Renal cortex interstitium (tissue), 11 donors: Measurements from ENCODE around the gene BMP6. TPM values are rescaled to one million over a fixed set of nuclear protein-coding genes. Genes with fewer than 3 reads are reported as not detected.

Experiments
- DNase-seq, 11 donors: peaks; one replicate each; pipeline ENCODE4 v3.0.0-alpha.2; 2013; ENCODE audit warnings: low read depth in 9 of 11, low spot score in 4 of 11; ENCODE audit errors: extremely low read depth in 1 of 11
- polyA plus RNA-seq, 3 donors: library from polyadenylated mRNA; unstranded; fragments of 120-200 nt; gene quantifications; one replicate each; pipeline ENCODE4 v1.2.1, GENCODE V29; 2013; ENCODE audit not compliant: insufficient read length in 3 of 3

BMP6 gene
- polyA plus RNA-seq, 3 donors = 6.8 to 8.4 (median 7.4) TPM

DNA sequence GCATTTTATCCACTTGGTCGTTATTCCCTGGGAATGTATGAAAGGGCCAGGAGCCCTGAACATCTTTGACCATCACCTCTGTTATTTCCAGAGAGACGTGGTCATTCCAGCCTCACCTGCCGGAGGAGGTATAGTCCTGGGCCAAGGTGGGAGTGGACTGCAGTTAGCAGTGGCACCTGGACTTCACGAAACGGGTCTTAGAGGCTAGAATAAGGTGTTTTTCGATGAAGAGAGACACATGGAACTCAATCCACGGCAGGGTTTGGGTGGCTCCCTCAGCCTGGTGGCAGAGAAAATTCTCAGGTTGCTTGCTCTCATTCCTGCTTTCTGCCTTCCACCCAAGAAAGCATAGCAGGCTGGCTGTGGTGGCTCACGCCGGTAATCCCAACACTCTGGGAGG, 48.0 kb downstream of the BMP6 start:
- DNase-seq = no peak

DNA sequence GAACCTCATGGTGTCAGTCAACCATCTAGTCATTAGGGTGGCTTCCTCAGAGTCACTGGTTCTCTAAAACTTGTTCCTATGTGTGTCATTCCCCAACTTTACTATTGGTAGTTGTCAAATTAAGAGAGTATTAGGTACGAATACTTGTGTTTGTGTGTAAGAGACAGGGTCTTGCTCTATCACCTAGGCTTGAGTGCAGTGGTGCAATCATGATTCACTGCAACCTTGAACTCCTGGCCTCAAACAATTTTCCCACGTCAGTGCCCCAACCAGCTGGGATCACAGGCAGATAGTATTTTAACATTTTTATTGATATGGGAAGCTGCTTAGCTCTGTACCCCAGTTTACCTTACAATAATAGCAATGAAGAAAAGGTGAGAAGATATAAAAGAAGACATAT, 50.6 kb downstream of the BMP6 start:
- no peak for DNase-seq

DNA sequence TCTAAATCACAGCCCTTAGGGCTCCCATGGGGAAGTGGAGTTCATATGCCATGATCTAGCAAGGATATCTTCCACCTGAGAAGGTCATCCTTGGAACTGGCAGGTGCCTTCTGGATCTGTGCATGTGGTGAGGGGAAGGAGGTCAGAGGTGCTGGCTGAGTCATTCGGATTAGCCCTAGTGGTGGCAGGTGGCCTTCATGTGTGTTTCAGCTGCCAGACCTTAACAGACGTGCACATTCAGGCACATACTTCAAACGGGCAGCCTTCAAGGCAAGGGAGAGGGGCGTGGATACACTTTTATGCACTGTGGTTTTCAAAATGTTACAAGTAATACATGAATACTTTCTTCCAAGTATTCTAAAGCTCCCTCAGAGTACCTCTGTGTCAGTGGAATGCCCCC, 51.2 kb downstream of the BMP6 start:
- no peak for DNase-seq

DNA sequence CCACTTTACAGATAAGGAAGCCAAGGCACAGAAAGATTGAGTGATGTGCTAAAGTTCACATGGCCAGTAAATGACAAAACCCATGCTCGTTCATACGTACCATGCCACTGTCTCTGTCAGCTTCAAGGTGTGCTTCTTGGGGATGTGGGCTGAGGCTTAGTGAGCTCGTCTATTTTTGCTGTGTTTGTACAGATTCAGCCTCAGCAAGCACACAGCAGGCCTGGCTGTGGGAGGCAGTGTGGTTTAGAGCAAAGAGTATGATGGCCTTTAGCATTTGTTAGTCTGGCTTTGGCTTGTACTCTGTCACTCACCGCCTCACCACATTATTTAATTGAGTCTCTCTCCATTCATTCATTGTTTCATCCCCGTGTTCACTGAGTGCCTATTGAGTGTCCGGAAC, 55.3 kb downstream of the BMP6 start:
- DNase-seq = no peak

DNA sequence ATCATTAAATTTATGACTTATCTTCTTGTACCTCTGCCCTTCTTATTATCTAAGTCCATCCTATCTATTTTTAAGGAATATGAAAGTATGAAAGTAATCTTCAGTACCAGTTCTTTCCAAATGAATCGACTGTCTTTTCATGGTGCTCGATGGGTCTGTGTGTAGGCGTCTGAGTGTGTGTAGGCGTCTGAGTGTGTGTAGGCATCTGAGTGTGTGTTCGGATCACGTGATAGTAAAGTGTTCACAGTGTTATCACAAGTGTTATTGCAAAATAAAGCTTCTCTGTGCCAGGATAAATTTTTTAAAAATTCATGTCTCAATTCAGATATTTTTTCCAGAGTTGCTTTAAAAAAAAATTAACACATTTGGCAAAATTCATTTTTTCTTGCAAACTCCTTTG, 58.3 kb downstream of the BMP6 start:
- DNase-seq = no peak

DNA sequence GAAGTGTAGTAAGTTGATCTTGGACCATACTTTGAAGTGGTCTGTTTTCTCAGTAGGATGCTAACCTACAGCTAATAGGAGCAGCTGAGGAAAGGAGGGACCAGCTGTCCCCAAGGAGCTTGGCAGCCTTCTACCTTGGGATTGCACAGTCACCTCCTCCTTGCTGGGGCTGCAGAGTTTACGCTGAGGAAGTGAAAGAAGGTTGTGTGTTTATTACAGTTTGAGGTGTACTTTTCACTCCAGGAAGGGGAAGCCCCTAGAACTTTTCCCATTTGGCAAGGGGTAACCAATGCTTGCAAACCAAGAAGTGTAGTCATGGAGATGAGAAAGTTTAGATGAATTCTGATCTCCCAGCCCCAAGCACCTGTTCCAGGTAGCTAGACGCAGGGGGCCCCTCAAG, 58.8 kb downstream of the BMP6 start:
- DNase-seq = no peak

DNA sequence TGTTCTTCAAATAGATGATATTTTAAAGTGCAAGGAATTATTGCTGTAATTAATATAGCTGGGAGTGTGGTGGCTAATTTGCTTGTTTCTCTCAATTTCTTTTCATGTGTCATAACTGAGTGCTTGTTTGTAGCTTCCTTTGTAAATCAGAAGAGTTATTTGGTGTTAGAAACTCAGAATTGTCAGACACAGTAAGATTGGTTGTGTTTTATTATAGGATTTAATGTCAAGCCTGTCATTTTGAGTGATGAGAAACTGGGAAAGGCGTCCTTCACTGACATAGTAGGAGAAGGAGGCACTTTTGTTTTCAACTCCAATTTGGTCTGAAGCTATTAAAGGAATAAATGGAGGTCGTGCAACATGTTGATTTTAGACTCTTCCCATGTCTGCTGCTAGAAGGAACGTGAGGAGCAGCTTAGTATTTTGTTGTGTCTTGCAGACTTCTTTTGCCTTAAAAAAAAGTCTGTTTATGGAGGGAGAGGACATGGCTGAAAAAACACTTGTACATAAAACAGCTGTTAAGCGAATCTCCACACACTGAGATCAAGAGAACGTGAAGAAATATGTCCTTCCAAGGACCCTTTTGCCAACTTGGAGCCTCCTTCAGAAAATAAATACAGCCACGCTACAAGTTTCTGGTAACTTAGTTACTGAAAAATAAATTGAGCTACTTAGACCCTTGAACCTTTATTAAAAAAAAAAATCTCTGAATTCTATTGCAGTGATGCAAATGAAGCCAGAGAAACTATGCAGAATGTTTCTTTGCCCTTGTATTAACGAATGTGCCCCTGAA, 59.5 kb downstream of the BMP6 start:
- peak in 7 of 11 donors; percentile 51 to 72 (median 62) for DNase-seq

DNA sequence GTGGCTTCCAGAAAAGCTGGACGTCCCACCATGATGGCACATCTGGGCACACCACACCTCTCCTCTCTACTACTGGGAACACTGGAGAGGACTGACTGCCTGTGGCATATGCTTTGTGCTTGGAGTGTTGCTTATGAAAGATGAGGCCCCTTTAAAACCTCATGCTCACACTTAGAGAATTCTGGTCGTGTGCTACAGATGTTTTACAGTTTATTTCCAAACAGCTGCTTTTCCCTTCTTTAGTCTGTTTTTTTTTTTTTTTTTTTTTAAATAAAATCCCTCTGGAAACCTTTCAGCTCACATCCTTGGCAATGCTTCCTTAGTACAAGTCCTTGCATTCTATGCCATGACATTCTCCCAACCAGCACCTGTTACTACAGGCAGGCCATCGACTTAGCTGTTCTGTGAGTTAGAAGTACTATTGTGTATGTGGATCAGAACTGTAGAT, 60.3 kb downstream of the BMP6 start:
- peak in 1 of 11 donors; percentile 21 for DNase-seq

DNA sequence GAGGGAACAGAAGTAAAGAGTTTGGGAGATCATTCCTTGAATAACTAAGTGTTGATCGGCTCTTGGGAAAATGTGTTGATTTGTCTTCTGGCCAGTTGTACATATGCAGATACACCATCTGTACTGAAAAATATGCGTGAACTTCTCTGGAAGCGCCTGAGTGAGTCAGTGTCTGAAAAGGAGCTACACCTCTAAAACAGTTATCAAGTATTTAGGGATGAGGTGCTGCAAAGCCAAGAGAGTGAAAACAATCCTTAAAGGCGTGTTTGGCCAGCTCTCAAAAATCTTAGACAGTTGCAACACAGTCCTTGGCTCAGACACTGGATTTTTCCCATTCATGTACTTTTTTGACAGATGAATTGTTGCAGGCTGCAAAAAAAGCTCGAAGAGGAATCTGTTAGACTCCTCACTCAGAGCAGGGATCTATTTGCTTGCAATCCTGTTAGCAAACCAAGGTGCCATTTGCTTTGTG, 61.3 kb downstream of the BMP6 start:
- DNase-seq = peak in 1 of 11 donors; percentile 17

DNA sequence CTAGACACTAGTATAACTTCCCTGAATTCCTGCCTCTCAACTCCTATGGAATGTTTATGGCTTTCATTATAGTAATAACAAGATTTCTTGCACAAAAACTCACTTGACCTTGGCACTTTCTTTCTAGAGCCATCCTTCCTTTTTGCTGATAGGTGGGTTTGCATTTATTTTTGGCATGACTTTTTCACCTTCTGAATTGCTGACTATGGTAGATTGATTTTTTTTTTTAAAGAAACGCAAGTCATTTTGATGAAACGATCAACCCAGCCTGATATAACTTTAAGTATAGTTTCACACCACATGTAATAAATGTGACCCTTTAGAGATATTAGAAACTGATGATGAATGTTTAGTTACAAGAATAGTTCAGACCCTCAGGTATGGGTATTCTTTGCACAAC, 61.8 kb downstream of the BMP6 start:
- DNase-seq = no peak

DNA sequence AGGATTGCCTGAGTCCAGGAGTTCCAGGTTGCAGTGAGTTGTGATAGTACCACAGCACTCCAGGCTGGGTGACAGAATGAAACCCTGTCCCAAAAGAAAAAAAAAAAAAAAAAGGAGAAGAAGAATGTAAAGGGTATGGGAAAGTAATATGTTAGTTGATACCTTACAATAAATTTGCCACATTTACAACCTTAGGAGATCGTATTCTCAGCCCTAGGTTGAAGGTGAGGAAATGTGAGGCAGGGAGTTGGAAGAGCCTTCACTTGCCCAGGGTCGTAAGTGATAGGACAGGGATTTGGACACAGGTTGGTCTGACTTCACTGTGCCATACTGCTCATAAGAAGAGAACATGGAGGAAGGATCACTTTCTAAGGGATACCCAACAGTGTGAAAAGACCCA, 68.6 kb downstream of the BMP6 start:
- DNase-seq = no peak

DNA sequence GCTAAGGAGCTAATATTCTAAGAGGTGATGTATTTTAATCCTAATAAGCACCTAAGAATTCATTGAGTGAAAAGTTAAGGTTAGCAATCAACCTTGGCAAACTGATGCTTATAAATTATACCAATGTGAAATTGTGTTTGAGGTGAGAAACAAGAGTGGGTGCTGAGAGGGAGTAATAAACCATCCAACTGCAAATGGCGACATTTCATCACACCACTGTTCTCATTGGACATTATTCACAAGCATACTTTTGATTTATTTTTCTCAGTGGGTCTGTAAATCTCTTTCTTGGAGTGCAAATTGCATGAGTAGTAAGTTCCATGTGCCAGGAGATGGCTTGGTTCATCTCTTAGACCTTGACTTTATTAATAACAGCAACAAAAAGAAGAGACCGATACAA, 71.5 kb downstream of the BMP6 start:
- no peak for DNase-seq

DNA sequence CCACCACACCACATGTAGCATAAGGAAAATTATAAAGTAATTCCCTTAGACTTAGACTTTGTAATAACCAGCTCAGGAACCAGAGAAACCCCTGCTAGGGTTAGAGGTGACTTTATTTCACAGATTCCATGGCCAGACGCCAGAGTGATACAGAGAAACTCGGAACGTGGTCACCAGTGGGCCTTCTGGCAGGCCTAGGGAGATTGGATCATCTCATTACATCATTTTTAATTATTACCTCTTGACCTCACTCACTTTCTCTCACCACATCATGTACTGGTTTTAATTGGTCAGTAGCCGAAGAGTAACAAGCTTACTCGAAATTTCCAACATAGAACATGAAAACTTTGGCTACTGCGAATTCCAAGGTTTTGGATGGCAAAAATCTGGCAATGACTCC, 72.9 kb downstream of the BMP6 start:
- DNase-seq = no peak

DNA sequence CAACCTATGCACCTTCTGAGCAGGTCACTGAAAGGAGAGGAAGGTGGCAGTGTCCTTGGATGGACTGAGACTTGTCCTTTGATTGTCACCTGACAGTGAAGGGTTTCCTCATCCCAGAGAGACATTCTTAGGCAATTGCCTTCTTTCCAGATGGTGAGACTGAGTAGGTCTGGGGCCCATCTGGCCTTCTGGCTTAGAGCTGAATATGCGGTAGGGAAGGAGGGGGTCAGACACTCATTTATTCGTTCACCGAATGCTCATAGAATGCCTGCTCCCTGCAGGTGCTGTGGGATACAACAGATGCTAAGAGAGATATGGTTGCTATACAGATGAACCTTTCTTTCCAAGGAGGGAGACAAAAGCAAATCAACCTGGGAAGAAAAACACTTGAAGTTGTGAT, 76.8 kb downstream of the BMP6 start:
- no peak for DNase-seq

DNA sequence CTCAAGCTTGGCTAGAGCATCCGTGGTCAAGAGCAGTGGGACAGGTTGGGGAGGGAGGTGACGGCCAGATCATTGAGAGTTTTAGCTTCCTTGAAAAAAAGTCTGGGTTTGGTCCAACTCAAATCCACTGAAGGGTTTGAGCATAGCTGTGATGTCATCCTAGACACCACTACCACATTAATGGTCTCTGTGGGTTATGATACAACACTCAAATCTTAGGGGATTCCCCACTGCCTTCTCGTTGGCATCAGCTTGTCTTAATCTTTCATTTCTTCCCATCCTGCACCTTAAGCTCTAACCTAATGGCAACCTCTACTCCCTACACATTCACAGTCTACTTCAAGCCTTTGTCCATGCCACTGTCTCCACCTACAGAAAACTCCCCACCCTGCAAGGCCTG, 77.3 kb downstream of the BMP6 start:
- DNase-seq = no peak

DNA sequence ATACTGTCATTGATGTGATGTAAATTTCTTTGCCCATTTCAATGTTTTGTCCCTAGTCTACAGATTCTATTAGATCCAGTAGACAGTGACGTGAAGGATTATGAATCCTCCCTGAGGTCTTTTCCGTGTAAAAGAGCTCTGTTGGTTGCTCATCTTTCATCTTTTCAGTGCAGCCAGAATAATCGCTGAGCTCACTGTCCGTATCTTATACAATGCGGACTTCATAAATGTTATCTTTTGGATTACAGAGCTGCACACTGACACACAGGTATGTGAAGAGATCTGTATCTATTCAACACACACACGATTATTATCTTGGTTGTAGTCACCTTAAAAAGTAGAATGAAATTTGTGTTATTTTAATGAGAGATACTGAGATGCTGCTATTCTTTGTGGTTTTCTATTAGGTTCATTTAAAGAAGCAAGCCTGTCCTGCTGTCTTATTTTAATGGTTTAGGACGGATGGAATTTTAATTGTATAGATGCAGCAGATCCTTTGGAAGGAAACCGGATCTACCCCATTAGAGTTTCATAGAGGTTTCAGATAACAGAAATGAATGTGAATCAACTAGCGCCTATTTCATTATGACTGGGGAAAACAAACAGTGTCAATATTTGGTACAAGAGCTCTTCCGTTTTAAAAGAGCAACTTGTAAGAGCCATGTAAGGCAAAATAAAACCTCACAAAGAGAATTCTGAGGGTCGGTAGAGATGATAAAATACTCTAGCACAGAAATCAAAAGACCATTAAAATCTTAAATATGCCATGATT, 79.4 kb downstream of the BMP6 start:
- DNase-seq = no peak

DNA sequence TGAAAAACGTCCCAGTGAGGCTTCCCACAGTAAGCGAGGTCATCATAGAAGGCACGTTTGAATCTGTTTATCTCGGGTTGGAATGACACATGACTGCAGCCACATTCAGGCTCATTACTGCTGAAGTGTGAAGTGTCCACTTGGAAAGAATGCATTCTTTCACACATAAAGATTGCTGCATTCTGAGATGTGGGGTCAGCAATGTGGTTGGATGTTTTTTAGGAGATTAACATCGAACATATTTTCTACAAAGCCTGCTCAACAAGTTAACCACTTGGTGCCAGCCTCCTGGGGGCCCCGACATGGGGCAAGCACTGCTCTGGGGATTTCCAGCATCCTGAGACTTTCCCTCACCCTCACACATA, 79.9 kb downstream of the BMP6 start:
- no peak for DNase-seq

DNA sequence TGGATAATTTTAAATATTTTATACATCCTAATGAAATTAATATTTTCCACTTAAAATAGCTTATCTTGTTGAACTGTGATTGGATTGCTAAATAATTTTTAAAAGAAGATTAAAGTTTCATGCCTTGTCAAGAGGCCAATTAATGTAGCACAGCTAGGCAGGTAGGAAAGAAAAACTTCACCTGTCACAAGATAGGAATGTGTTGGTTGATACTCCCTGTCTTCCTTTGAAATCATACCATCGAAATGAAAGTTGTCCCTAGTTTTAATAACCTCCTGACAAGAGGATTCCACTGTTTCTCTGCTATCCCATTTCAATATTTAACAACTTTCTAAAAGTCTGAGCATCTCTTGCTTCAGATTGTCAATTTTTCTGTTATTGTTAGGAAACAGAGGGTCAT, 80.8 kb downstream of the BMP6 start:
- no peak for DNase-seq

DNA sequence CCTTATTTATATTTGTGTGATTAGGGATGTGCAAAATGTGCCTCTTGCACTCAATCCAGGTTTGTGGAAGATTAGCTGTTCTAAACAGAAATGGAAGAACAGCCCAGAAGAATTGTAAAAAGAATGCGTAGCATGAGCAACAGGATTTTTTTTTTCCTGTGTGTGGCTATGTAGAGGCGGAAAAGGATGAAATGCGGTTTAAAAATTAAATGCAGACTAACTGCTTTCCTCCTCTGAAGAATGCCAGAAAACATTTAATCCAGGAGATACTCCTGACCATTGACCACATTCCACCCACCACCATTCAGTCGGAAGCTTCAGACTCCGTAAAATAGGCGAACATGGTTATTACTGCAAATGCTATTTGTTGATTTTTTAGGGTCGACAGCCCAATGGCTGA, 83.4 kb downstream of the BMP6 start:
- no peak for DNase-seq

DNA sequence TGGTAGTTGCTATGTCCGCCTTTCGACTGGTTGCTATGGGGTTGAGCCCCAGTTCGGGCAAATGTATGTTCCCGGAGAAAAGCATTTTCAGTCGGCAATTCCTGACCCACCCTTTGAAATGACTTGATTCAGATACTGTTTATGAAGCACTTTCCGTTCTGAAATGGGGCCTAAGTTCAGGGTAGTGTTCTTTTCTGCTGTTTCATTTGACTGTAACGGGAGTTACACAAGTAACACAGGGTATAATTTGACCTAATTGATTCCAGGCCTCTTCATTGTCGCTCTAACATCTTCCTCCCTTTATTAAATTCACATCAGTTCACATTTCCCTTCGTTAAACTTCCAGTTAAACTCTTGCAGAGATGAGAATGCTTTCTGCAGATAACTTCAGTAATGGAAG, 85.5 kb downstream of the BMP6 start:
- DNase-seq = no peak

DNA sequence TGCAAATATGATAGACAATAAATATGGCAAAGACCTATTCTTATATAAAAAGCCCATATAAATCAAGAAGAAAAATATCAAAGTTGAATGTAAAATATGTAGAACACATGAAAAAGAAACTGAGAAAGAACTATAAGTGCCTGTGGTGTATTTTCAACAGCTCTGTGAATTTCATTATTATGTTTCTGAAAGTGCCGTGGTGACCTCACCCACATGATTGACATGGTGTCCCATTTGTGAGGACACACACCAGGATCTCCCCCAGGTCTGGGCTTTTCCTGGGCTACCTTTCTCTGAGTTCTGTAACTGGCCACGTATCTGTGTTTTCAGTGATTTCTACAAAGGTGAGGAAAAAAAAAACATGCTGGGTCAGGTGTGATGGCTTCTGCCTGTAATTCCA, 86.7 kb downstream of the BMP6 start:
- no peak for DNase-seq
